ENCODE measurements around the gene AGBL4.

GRCh38 chr1:48588061-48588460, 1435.7 kb downstream of the AGBL4 start:
- TF ChIP-seq POLR2A (IDR thresholded peaks at IDR 0.05) (no peak), POLR2AphosphoS5 (IDR thresholded peaks at IDR 0.05) (no peak)
- TF ChIP-seq, protein P1, sequence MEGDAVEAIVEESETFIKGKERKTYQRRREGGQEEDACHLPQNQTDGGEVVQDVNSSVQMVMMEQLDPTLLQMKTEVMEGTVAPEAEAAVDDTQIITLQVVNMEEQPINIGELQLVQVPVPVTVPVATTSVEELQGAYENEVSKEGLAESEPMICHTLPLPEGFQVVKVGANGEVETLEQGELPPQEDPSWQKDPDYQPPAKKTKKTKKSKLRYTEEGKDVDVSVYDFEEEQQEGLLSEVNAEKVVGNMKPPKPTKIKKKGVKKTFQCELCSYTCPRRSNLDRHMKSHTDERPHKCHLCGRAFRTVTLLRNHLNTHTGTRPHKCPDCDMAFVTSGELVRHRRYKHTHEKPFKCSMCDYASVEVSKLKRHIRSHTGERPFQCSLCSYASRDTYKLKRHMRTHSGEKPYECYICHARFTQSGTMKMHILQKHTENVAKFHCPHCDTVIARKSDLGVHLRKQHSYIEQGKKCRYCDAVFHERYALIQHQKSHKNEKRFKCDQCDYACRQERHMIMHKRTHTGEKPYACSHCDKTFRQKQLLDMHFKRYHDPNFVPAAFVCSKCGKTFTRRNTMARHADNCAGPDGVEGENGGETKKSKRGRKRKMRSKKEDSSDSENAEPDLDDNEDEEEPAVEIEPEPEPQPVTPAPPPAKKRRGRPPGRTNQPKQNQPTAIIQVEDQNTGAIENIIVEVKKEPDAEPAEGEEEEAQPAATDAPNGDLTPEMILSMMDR (IDR thresholded peaks at IDR 0.05 in 8 of 11, conservative IDR thresholded peaks at IDR 0.05 in 3 of 11): no peak
